Measurements from ENCODE around the gene SERINC5.

The SERINC5 gene

DNA sequence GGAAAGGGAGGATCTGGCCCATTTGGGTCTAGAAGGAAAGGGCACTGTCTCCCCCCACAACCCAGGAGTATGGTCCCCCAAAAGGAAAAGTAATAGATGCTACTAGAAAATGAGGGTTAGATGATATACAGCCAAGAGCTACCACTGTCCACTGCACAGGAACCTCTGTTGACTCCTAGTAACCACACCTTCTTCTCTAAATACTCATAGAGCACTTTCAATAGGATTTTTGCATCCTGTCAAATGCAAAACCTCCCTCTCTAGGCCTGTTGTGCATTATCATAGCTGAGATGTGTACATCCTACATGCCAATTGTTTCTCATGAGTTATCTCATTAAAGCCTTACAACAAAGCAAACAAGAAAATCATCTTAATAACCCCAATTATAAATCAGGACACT is 153.9 kb downstream of the SERINC5 start:
- no peaks in the 10 kb centered on the region for H3K9me3 ChIP-seq (replicated peaks in 1 of 2; ENCODE audit: control insufficient read depth in 2 of 2, insufficient read depth in 1 of 2, low read depth in 1 of 2, low read length in 2 of 2)
- H2BK120ac ChIP-seq (ENCODE audit: low read depth, low read length): no peak overlapping the region

DNA sequence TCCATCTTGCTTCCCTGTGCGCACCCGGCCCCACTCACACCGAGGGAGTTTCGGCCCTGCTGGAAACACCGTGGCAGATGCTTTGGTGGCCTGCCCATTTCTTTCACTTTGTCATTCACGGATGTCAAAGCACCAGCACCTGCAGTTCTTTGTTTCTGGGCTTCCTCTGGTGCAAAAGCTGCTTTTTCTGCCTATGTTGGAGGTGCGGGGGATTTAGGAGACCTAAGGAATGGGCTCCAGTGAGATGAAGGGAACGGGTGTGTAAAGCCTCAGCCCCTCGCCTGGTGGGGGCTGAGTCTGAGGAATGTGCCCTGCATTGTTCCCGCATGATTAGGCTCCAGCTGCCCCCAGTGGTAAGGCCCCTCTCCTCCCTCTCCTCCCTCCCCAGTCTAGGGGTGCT is 158.4 kb downstream of the SERINC5 start:
- Histone ChIP-seq H3K23ac (ENCODE audit: low read depth, low read length, poor library complexity) (no peak overlapping the region), H3K4ac (ENCODE audit: low read length) (no peak overlapping the region), H3K27me3 (ENCODE audit: control insufficient read depth in 3 of 3, insufficient read depth in 3 of 3, low read depth in 1 of 3, low read length in 3 of 3) (peaks cover 0 to 3% (median 0%) of the 10 kb centered on the region in 3 experiments), H3K4me3 (ENCODE audit: low read length in 2 of 2) (no peak overlapping the region), H3K27ac (replicated peaks; ENCODE audit: low read length) (peak overlapping the region; percentile 91), H2BK5ac (ENCODE audit: low read length) (peak overlapping the region; percentile 27), H3K9ac (ENCODE audit: low read depth, low read length, poor library complexity) (no peak overlapping the region), H2AK5ac (ENCODE audit: low read depth, low read length) (no peak overlapping the region), H3K79me1 (ENCODE audit: low read depth, low read length) (no peaks in the 10 kb centered on the region), H4K91ac (ENCODE audit: low read depth, low read length, poor library complexity) (peak overlapping the region; percentile 48), H3K4me2 (ENCODE audit: insufficient read depth, low read length, poor library complexity, severe bottlenecking) (no peak overlapping the region), H2BK120ac (ENCODE audit: low read depth, low read length) (no peak overlapping the region), H4K8ac (ENCODE audit: low read depth, low read length) (no peak overlapping the region), H2BK15ac (ENCODE audit: low read length) (no peak overlapping the region), H3K36me3 (replicated peaks in 1 of 2; ENCODE audit: control insufficient read depth in 2 of 2, insufficient read depth in 2 of 2, low read length in 2 of 2) (no peaks in the 10 kb centered on the region), H3K14ac (ENCODE audit: low read length) (no peak overlapping the region), H2BK12ac (ENCODE audit: low read length) (no peak overlapping the region), H3K18ac (ENCODE audit: low read length) (peak overlapping the region; percentile 68), H3K9me3 (replicated peaks in 1 of 2; ENCODE audit: control insufficient read depth in 2 of 2, insufficient read depth in 1 of 2, low read depth in 1 of 2, low read length in 2 of 2) (no peaks in the 10 kb centered on the region), H3K4me1 (ENCODE audit: control insufficient read depth in 2 of 2, insufficient read depth in 1 of 2, low read depth in 1 of 2, low read length in 2 of 2) (peaks cover 18 to 20% of the 10 kb centered on the region in 2 donors), H2AFZ (ENCODE audit: low read length) (peak overlapping the region; percentile 57)
- WGBS, 2 donors (ENCODE audit: extremely low coverage in 2 of 2, insufficient read length in 2 of 2, insufficient replicate concordance in 1 of 2): no CpG with 5 or more reads among the region's 10 CpGs
- DNase-seq (ENCODE audit: low spot score): peak; percentile 63

More for the DNA sequence above, 153.9 kb downstream of the SERINC5 start:
- no peak overlapping the region for H4K8ac ChIP-seq (ENCODE audit: low read depth, low read length)
- H2BK12ac ChIP-seq (ENCODE audit: low read length): no peak overlapping the region
- DNase-seq (ENCODE audit: low spot score): no peak
- no peak overlapping the region for H2AFZ ChIP-seq (ENCODE audit: low read length)
- H3K4me3 ChIP-seq (ENCODE audit: low read length in 2 of 2): no peak overlapping the region
- H3K27ac ChIP-seq (replicated peaks; ENCODE audit: low read length): no peak overlapping the region
- H4K91ac ChIP-seq (ENCODE audit: low read depth, low read length, poor library complexity): no peak overlapping the region
- no peak overlapping the region for H3K23ac ChIP-seq (ENCODE audit: low read depth, low read length, poor library complexity)
- H3K18ac ChIP-seq (ENCODE audit: low read length): no peak overlapping the region
- H2BK15ac ChIP-seq (ENCODE audit: low read length): no peak overlapping the region
- H3K9ac ChIP-seq (ENCODE audit: low read depth, low read length, poor library complexity): no peak overlapping the region
- no peak overlapping the region for H2AK5ac ChIP-seq (ENCODE audit: low read depth, low read length)
- H3K4me2 ChIP-seq (ENCODE audit: insufficient read depth, low read length, poor library complexity, severe bottlenecking): no peak overlapping the region
- no peaks in the 10 kb centered on the region for H3K79me1 ChIP-seq (ENCODE audit: low read depth, low read length)
- no peak overlapping the region for H2BK5ac ChIP-seq (ENCODE audit: low read length)
- peaks cover 0 to 29% (median 0%) of the 10 kb centered on the region in 3 experiments for H3K27me3 ChIP-seq (ENCODE audit: control insufficient read depth in 3 of 3, insufficient read depth in 3 of 3, low read depth in 1 of 3, low read length in 3 of 3)
- no peak overlapping the region for H3K4ac ChIP-seq (ENCODE audit: low read length)
- H3K36me3 ChIP-seq (replicated peaks in 1 of 2; ENCODE audit: control insufficient read depth in 2 of 2, insufficient read depth in 2 of 2, low read length in 2 of 2): no peaks in the 10 kb centered on the region
- H3K4me1 ChIP-seq (ENCODE audit: control insufficient read depth in 2 of 2, insufficient read depth in 1 of 2, low read depth in 1 of 2, low read length in 2 of 2): peaks cover 5 to 13% of the 10 kb centered on the region in 2 donors
- no peak overlapping the region for H3K14ac ChIP-seq (ENCODE audit: low read length)

DNA sequence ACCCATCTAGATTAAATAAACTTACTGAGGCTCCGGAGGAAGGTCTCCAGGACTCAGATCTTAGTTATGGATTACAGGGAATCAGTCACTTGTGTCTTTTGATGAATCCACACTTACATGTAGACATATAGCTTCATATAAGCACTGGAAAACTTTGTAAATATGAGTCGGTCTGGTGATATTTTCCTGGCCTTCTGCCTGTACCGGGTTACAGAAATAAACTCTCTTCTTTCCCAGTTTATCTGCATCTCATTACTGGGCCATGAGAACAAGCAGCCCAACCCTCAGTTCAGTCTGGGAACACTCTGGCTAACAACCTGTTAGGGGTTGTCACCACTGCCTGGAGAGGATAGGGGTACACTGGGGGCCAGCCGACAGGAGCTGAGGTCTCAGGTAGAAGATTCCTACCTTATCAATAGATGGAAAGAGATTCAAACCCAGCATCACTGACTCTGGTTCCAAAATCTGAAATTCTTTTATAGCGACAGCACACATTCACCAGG is 161.6 kb downstream of the SERINC5 start:
- Histone ChIP-seq H2AK5ac (ENCODE audit: low read depth, low read length) (no peak overlapping the region), H3K14ac (ENCODE audit: low read length) (no peak overlapping the region), H2AFZ (ENCODE audit: low read length) (peak overlapping the region; percentile 63), H2BK5ac (ENCODE audit: low read length) (no peak overlapping the region), H3K4me3 (ENCODE audit: low read length in 2 of 2) (no peak overlapping the region), H2BK12ac (ENCODE audit: low read length) (no peak overlapping the region), H3K4me2 (ENCODE audit: insufficient read depth, low read length, poor library complexity, severe bottlenecking) (no peak overlapping the region), H4K91ac (ENCODE audit: low read depth, low read length, poor library complexity) (no peak overlapping the region), H3K79me1 (ENCODE audit: low read depth, low read length) (no peaks in the 10 kb centered on the region), H4K8ac (ENCODE audit: low read depth, low read length) (no peak overlapping the region), H3K9ac (ENCODE audit: low read depth, low read length, poor library complexity) (no peak overlapping the region), H3K9me3 (replicated peaks in 1 of 2; ENCODE audit: control insufficient read depth in 2 of 2, insufficient read depth in 1 of 2, low read depth in 1 of 2, low read length in 2 of 2) (no peaks in the 10 kb centered on the region), H3K27ac (replicated peaks; ENCODE audit: low read length) (peak overlapping the region; percentile 88), H3K4ac (ENCODE audit: low read length) (no peak overlapping the region), H2BK120ac (ENCODE audit: low read depth, low read length) (no peak overlapping the region), H3K4me1 (ENCODE audit: control insufficient read depth in 2 of 2, insufficient read depth in 1 of 2, low read depth in 1 of 2, low read length in 2 of 2) (peaks cover 18 to 21% of the 10 kb centered on the region in 2 donors), H3K36me3 (replicated peaks in 1 of 2; ENCODE audit: control insufficient read depth in 2 of 2, insufficient read depth in 2 of 2, low read length in 2 of 2) (no peaks in the 10 kb centered on the region), H3K18ac (ENCODE audit: low read length) (no peak overlapping the region), H3K23ac (ENCODE audit: low read depth, low read length, poor library complexity) (no peak overlapping the region), H2BK15ac (ENCODE audit: low read length) (no peak overlapping the region), H3K27me3 (ENCODE audit: control insufficient read depth in 3 of 3, insufficient read depth in 3 of 3, low read depth in 1 of 3, low read length in 3 of 3) (no peaks in the 10 kb centered on the region)
- no peak for DNase-seq (ENCODE audit: low spot score)
- WGBS, 2 donors (ENCODE audit: extremely low coverage in 2 of 2, insufficient read length in 2 of 2, insufficient replicate concordance in 1 of 2): no CpG with 5 or more reads among the region's 5 CpGs

DNA sequence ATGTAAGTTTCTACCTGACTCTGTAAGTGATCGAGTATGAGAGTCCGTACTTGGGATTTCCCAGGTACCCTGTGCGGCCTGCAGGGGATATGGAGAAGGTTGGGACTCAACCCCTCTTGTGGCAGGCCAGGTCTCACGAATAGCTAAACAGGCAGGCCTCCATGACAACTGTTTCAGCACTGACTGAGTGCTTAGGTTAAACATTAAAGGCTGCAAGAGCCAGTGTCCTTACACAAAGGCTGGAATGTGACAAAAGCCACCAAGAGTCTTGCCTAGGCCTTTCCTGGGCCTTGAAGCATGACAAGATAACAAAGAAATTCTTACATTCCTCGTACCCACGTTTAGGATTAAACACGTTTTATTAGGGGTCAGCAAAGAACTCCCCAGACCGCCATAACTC is 162.1 kb downstream of the SERINC5 start:
- Histone ChIP-seq H4K91ac (ENCODE audit: low read depth, low read length, poor library complexity) (no peak overlapping the region), H3K9me3 (replicated peaks in 1 of 2; ENCODE audit: control insufficient read depth in 2 of 2, insufficient read depth in 1 of 2, low read depth in 1 of 2, low read length in 2 of 2) (no peaks in the 10 kb centered on the region), H2BK120ac (ENCODE audit: low read depth, low read length) (peak overlapping the region; percentile 38), H2BK12ac (ENCODE audit: low read length) (no peak overlapping the region), H3K36me3 (replicated peaks in 1 of 2; ENCODE audit: control insufficient read depth in 2 of 2, insufficient read depth in 2 of 2, low read length in 2 of 2) (no peaks in the 10 kb centered on the region), H4K8ac (ENCODE audit: low read depth, low read length) (no peak overlapping the region), H3K79me1 (ENCODE audit: low read depth, low read length) (no peaks in the 10 kb centered on the region), H3K4me1 (ENCODE audit: control insufficient read depth in 2 of 2, insufficient read depth in 1 of 2, low read depth in 1 of 2, low read length in 2 of 2) (peaks cover 18 to 23% of the 10 kb centered on the region in 2 donors), H3K27me3 (ENCODE audit: control insufficient read depth in 3 of 3, insufficient read depth in 3 of 3, low read depth in 1 of 3, low read length in 3 of 3) (no peaks in the 10 kb centered on the region), H3K14ac (ENCODE audit: low read length) (no peak overlapping the region), H2AFZ (ENCODE audit: low read length) (peak overlapping the region; percentile 63), H3K4me3 (ENCODE audit: low read length in 2 of 2) (no peak overlapping the region), H2AK5ac (ENCODE audit: low read depth, low read length) (no peak overlapping the region), H3K18ac (ENCODE audit: low read length) (no peak overlapping the region), H3K4me2 (ENCODE audit: insufficient read depth, low read length, poor library complexity, severe bottlenecking) (no peak overlapping the region), H3K23ac (ENCODE audit: low read depth, low read length, poor library complexity) (no peak overlapping the region), H2BK15ac (ENCODE audit: low read length) (no peak overlapping the region), H3K4ac (ENCODE audit: low read length) (no peak overlapping the region), H3K9ac (ENCODE audit: low read depth, low read length, poor library complexity) (no peak overlapping the region), H3K27ac (replicated peaks; ENCODE audit: low read length) (peak overlapping the region; percentile 88), H2BK5ac (ENCODE audit: low read length) (no peak overlapping the region)
- WGBS, 2 donors (ENCODE audit: extremely low coverage in 2 of 2, insufficient read length in 2 of 2, insufficient replicate concordance in 1 of 2): no CpG with 5 or more reads among the region's 8 CpGs
- DNase-seq (ENCODE audit: low spot score): peak; percentile 68

Data from neuronal stem cell (in vitro differentiated cells).